H1 (cell line): ENCODE results near the gene MAML3. TPM values are rescaled to one million over a fixed set of nuclear protein-coding genes. Genes with fewer than 3 reads are reported as not detected.

ENCODE experiments used
- CTCF ChIA-PET: fragments of 300-600 bp; sonication (Branson Sonifier 250); formaldehyde crosslinking; loops from one replicate; lab custom pipeline; 2021; ENCODE audit not compliant: partially characterized antibody; lab: Charles Lee
- POLR2A ChIA-PET: fragments of 300-600 bp; sonication (Branson Sonifier 250); formaldehyde crosslinking; loops from one replicate; lab custom pipeline; 2021; ENCODE audit warnings: inconsistent platforms; ENCODE audit not compliant: partially characterized antibody; lab: Charles Lee
- DNase-seq, 2 experiments: peaks; one replicate each; pipeline versions ENCODE4 v3.0.0 to v3.0.0-alpha.2; 2010 to 2022; ENCODE audit warnings: low spot score in 2 of 2, low read depth in 1 of 2, mixed read lengths in 1 of 2
- FAIRE-seq: peaks from 2 replicates; lab custom pipeline; 2011; peaks lifted over from hg19 to GRCh38; lab: Jason Lieb, UNC
- H2AFZ ChIP-seq: 2 replicates; pipeline ENCODE4 v1.8.1; 2012; ENCODE audit warnings: low read length, inconsistent platforms
- H2AK5ac ChIP-seq: 2 replicates; pipeline ENCODE4 v1.6.1; 2013; ENCODE audit warnings: low read depth, low read length
- H2BK120ac ChIP-seq: replicated peaks from 2 replicates; pipeline ENCODE3; 2013; ENCODE audit warnings: low read depth, low read length, inconsistent platforms
- H2BK12ac ChIP-seq: 2 replicates; pipeline ENCODE4 v1.6.1; 2013; ENCODE audit warnings: low read depth, low read length
- H2BK15ac ChIP-seq: 2 replicates; pipeline ENCODE4 v1.6.1; 2013; ENCODE audit warnings: low read length
- H2BK20ac ChIP-seq: 2 replicates; pipeline ENCODE4 v1.6.1; 2013; ENCODE audit warnings: low read length
- H2BK5ac ChIP-seq: 2 replicates; pipeline ENCODE4 v1.6.1; 2013; ENCODE audit warnings: low read depth, low read length
- H3K14ac ChIP-seq: 2 replicates; pipeline ENCODE4 v1.6.1; 2013; ENCODE audit warnings: inconsistent platforms; ENCODE audit not compliant: insufficient read length
- H3K18ac ChIP-seq: 2 replicates; pipeline ENCODE4 v1.6.1; 2013; ENCODE audit warnings: low read length; ENCODE audit errors: extremely low read depth
- H3K23ac ChIP-seq: 2 replicates; pipeline ENCODE4 v1.6.1; 2013; ENCODE audit warnings: inconsistent platforms; ENCODE audit not compliant: insufficient read length
- H3K23me2 ChIP-seq: 2 replicates; pipeline ENCODE4 v1.6.1; 2013; ENCODE audit warnings: low read depth, low read length
- H3K27ac ChIP-seq: 2 replicates; pipeline ENCODE4 v1.6.1; 2011; ENCODE audit warnings: low read depth, low read length, inconsistent platforms
- H3K27me3 ChIP-seq, 4 experiments: replicated peaks in 1 of 4; 1 replicate in 1 of 4; 2 replicates in 3 of 4; pipeline versions ENCODE4 v1.6.1 to v1.8.1; 2011 to 2013; ENCODE audit warnings: low read length in 3 of 4, mild to moderate bottlenecking in 3 of 4, inconsistent platforms in 2 of 4, mixed read lengths in 2 of 4, moderate library complexity in 1 of 4; ENCODE audit not compliant: control insufficient read depth in 3 of 4, insufficient read depth in 3 of 4; ENCODE audit errors: extremely low read depth in 1 of 4
- H3K36me3 ChIP-seq, 4 experiments: 2 replicates each; pipeline versions ENCODE4 v1.6.1 to v1.8.1; 2011 to 2013; ENCODE audit warnings: mild to moderate bottlenecking in 4 of 4, low read length in 3 of 4, moderate library complexity in 2 of 4, control low read depth in 1 of 4, inconsistent platforms in 1 of 4; ENCODE audit not compliant: insufficient read depth in 4 of 4, control insufficient read depth in 2 of 4
- H3K4ac ChIP-seq: replicated peaks from 2 replicates; pipeline ENCODE3; 2013; ENCODE audit warnings: low read length, low read depth, mixed read lengths, inconsistent platforms; ENCODE audit not compliant: insufficient read length
- H3K4me1 ChIP-seq, 4 experiments: replicated peaks in 1 of 4; 1 replicate in 1 of 4; 2 replicates in 3 of 4; pipeline versions ENCODE4 v1.6.1 to v1.8.1; 2011 to 2013; ENCODE audit warnings: low read length in 3 of 4, inconsistent platforms in 2 of 4, mixed read lengths in 1 of 4; ENCODE audit not compliant: insufficient read depth in 4 of 4, control insufficient read depth in 3 of 4
- H3K4me2 ChIP-seq, 2 experiments: 2 replicates each; pipeline versions ENCODE4 v1.6.1 to v1.8.1; 2011 to 2013; ENCODE audit warnings: low read depth in 2 of 2, low read length in 2 of 2, control low read depth in 1 of 2, inconsistent platforms in 1 of 2, mild to moderate bottlenecking in 1 of 2; ENCODE audit not compliant: insufficient read depth in 1 of 2
- H3K4me3 ChIP-seq, 4 experiments: fragments of 200-600, 300-600 bp in 1 of 4; sonication (generic), shearing (Covaris generic), sonication (Bioruptor Twin) in 1 of 4; 2 replicates each; pipeline versions ENCODE4 v1.5.1 to v1.8.1; 2011 to 2016; ENCODE audit warnings: low read length in 4 of 4, low read depth in 3 of 4, control low read depth in 2 of 4, inconsistent platforms in 2 of 4, mild to moderate bottlenecking in 2 of 4, mixed read lengths in 1 of 4, moderate library complexity in 1 of 4; ENCODE audit not compliant: insufficient read depth in 2 of 4; ENCODE audit errors: extremely low read depth in 1 of 4
- H3K56ac ChIP-seq: replicated peaks from 2 replicates; pipeline ENCODE3; 2013; ENCODE audit warnings: low read depth, mild to moderate bottlenecking, mixed read lengths, low read length, inconsistent platforms; ENCODE audit not compliant: insufficient read length
- H3K79me1 ChIP-seq: 2 replicates; pipeline ENCODE4 v1.6.1; 2013; ENCODE audit warnings: low read depth, low read length, control low read depth
- H3K79me2 ChIP-seq, 2 experiments: 2 replicates each; pipeline versions ENCODE4 v1.6.1 to v1.8.1; 2012 to 2013; ENCODE audit warnings: low read length in 2 of 2, mild to moderate bottlenecking in 2 of 2, inconsistent platforms in 1 of 2; ENCODE audit not compliant: insufficient read depth in 2 of 2, control insufficient read depth in 1 of 2
- H3K9ac ChIP-seq, 4 experiments: replicated peaks in 1 of 4; 1 replicate in 1 of 4; 2 replicates in 3 of 4; pipeline versions ENCODE4 v1.6.1 to v1.8.1; 2011 to 2013; ENCODE audit warnings: low read depth in 3 of 4, low read length in 3 of 4, control low read depth in 2 of 4, mild to moderate bottlenecking in 2 of 4, moderate library complexity in 2 of 4, inconsistent platforms in 1 of 4; ENCODE audit errors: extremely low read depth in 1 of 4
- H3K9me3 ChIP-seq, 2 experiments: 2 replicates each; pipeline versions ENCODE4 v1.6.1 to v1.8.1; 2012 to 2013; ENCODE audit warnings: mild to moderate bottlenecking in 2 of 2, moderate library complexity in 2 of 2, control low read depth in 1 of 2, inconsistent platforms in 1 of 2, low read depth in 1 of 2, low read length in 1 of 2, mixed read lengths in 1 of 2; ENCODE audit not compliant: insufficient read depth in 2 of 2
- H4K20me1 ChIP-seq, 2 experiments: replicated peaks in 1 of 2; 2 replicates each; pipeline versions ENCODE3 to v1.8.1; 2011 to 2013; ENCODE audit warnings: inconsistent platforms in 2 of 2, low read length in 2 of 2, mild to moderate bottlenecking in 1 of 2; ENCODE audit not compliant: insufficient read depth in 2 of 2, control insufficient read depth in 1 of 2
- H4K5ac ChIP-seq: 2 replicates; pipeline ENCODE4 v1.6.1; 2013; ENCODE audit warnings: low read length, low read depth, mixed read lengths, inconsistent platforms; ENCODE audit not compliant: insufficient read length
- H4K8ac ChIP-seq: 2 replicates; pipeline ENCODE4 v1.8.0; 2013; ENCODE audit warnings: mild to moderate bottlenecking, moderate library complexity, low read length, inconsistent platforms; ENCODE audit not compliant: insufficient read depth; ENCODE audit errors: extremely low read depth
- H4K91ac ChIP-seq: replicated peaks from 2 replicates; pipeline ENCODE3; 2013; ENCODE audit warnings: low read length, mixed read lengths, inconsistent platforms; ENCODE audit not compliant: insufficient read length
- BCL11A ChIP-seq, 2 experiments: IDR thresholded peaks; one replicate each; pipeline ENCODE4 v1.6.1; 2011; ENCODE audit warnings: low read depth in 2 of 2, low read length in 2 of 2, mild to moderate bottlenecking in 2 of 2
- CHD1 ChIP-seq: IDR thresholded peaks from 2 replicates; pipeline ENCODE4 v1.6.1; 2012; ENCODE audit warnings: low read depth, low read length, improper control_type of control experiment
- CHD2 ChIP-seq: IDR thresholded peaks from 2 replicates; pipeline ENCODE4 v1.6.1; 2012; ENCODE audit warnings: low read length, improper control_type of control experiment
- CREB1 ChIP-seq: IDR thresholded peaks from 2 replicates; pipeline ENCODE4 v1.6.1; 2012; ENCODE audit warnings: inconsistent platforms
- RXRA ChIP-seq: IDR thresholded peaks from 2 replicates; pipeline ENCODE4 v1.6.1; 2011; ENCODE audit warnings: low read depth, mild to moderate bottlenecking, low read length, moderate library complexity; ENCODE audit not compliant: insufficient read depth
- SP1 ChIP-seq: IDR thresholded peaks from 2 replicates; pipeline ENCODE4 v1.6.1; 2011; ENCODE audit warnings: low read depth, low read length
- TBP ChIP-seq: IDR thresholded peaks from 2 replicates; pipeline ENCODE4 v1.6.1; 2011; ENCODE audit warnings: low read depth, low read length, improper control_type of control experiment
- WGBS, 2 experiments: shearing (Covaris generic) in 1 of 2; methylation state at CpG; one replicate each; pipeline versions ENCODE4 v1.1.6 to v1.1.7; 2013 to 2015; ENCODE audit warnings: low lambda C conversion rate in 2 of 2, mixed read lengths in 2 of 2, inconsistent platforms in 1 of 2, low coverage in 1 of 2, missing lambda C conversion rate in 1 of 2; ENCODE audit not compliant: insufficient replicate concordance in 2 of 2, insufficient coverage in 1 of 2, insufficient read length in 1 of 2; ENCODE audit errors: extremely low coverage in 1 of 2, missing lambda C conversion rate in 1 of 2; 5-methylcytosine and 5-hydroxymethylcytosine counted together
- polyA plus RNA-seq, 7 experiments: library from polyadenylated mRNA; depleted of rRNA in 3 of 7; stranded (reverse) in 5 of 7; unstranded in 2 of 7; fragments of >200 nt in 5 of 7; fragments of 200-250 nt in 2 of 7; gene quantifications; 1 replicate in 5 of 7; 2 replicates in 1 of 7; 4 replicates in 1 of 7; pipeline versions ENCODE4 v1.2.1 to v1.2.3, GENCODE V29; 2011 to 2013; ENCODE audit warnings: missing spikeins in 2 of 7, mixed read lengths in 2 of 7
- total RNA-seq: library from RNA; stranded (reverse); fragmentation: NEBNext Ultra II Directional; extraction: Animal tissue kit (Norgen Biotek cat#: 25700); gene quantifications from 2 replicates; pipeline ENCODE4 v1.2.1, GENCODE V29; 2021

The MAML3 gene
- total and polyA plus RNA-seq, 2 of the 8 experiments (the other 6 are each of a cell fraction or from before 2014, with no cell fraction given): 2.1 to 5.7 TPM

DNA sequence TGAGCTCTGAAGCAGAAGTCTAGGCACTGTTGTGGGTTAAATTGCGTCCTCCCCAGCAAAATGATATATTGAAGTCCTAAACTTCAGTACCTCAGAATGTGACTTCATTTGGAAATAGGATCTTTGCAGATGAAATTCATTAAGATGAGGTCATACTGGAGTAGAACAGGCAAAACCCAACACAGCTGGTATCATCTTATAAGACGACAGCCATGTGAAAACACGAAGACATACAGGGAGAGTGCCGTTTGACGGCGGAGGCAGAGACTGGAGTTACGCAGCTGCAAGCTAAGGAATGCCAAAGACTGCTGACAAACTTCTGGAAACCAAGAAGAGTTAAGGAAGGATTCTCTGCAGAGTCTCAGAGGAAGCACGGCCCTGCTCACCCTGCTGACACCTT, 241.5 kb downstream of the MAML3 start:
- Histone ChIP-seq H3K79me2 (no peaks in the 10 kb centered on the region), H2BK15ac (no peak overlapping the region), H2AFZ (no peak overlapping the region), H2BK5ac (no peak overlapping the region), H2BK20ac (no peak overlapping the region), H3K4me3 (no peak overlapping the region), H3K79me1 (no peaks in the 10 kb centered on the region), H2AK5ac (no peak overlapping the region), H3K4ac (no peak overlapping the region), H4K8ac (no peak overlapping the region), H4K91ac (no peak overlapping the region), H3K27me3 (peaks cover 0 to 1% (median 0%) of the 10 kb centered on the region in 4 experiments; a peak in 1 of 7 replicates), H3K4me2 (no peak overlapping the region), H3K18ac (no peak overlapping the region), H3K14ac (no peak overlapping the region), H4K20me1 (no peaks in the 10 kb centered on the region), H2BK12ac (no peak overlapping the region), H3K23ac (no peak overlapping the region), H3K27ac (no peak overlapping the region), H3K4me1 (no peaks in the 10 kb centered on the region; a peak in 1 of 7 replicates), H3K9ac (no peak overlapping the region), H3K36me3 (no peaks in the 10 kb centered on the region), H4K5ac (no peak overlapping the region), H3K9me3 (no peaks in the 10 kb centered on the region), H3K23me2 (no peaks in the 10 kb centered on the region; the same call in 1 of the 2 replicates), H2BK120ac (no peak overlapping the region), H3K56ac (no peak overlapping the region)
- ChIA-PET CTCF (interaction anchor here (0.8 kb wide), 1 partner anchor 263 kb away, joined by 3 read pairs; no protein-coding TSS in a partner anchor), POLR2A (no interaction called here)
- no peak for DNase-seq
- no peak for FAIRE-seq
- 90% methylated on average over 8 of the region's 8 CpGs; no CpG with 5 or more reads in 1 of the 2 experiments for WGBS, 2 experiments
- no peak for TF ChIP-seq BCL11A (IDR thresholded peaks at IDR 0.05; ENCODE audit: low read depth in 2 of 2, low read length in 2 of 2)
- TF ChIP-seq CREB1: no peak
- no peak for TF ChIP-seq CHD1
- TF ChIP-seq TBP: no peak
- TF ChIP-seq CHD2: no peak
- no peak for TF ChIP-seq RXRA
- no peak for TF ChIP-seq SP1
